OCI-LY3 (cell line): Measurements from ENCODE around the gene CHRDL1.

Experiments used
- CTCF ChIP-seq: fragments of 200-600, 300-600 bp; sonication (generic); IDR thresholded peaks from 2 replicates; pipeline ENCODE4 v1.5.1; 2014; ENCODE audit warnings: antibody characterized with exemption, low read length, low read depth
- EZH2phosphoT487 ChIP-seq: fragments of 200-600 bp; shearing (Covaris generic); IDR thresholded peaks from 2 replicates; pipeline ENCODE4 v1.6.1; 2018; ENCODE audit warnings: antibody characterized with exemption, mixed run types, low read depth

- TF ChIP-seq CTCF (no peak), EZH2phosphoT487 (no peak)
Measured at GRCh38 chrX:110804446-110804845, 8.8 kb upstream of the CHRDL1 start.
